ENCODE results near the gene TSKU. TPM values are rescaled to one million over a fixed set of nuclear protein-coding genes. Genes with fewer than 3 reads are reported as not detected.
"Not testable (repeated sequence)": the region's sequence is repeated elsewhere in the genome, so short reads cannot be mapped to it uniquely, and the experiment has no call there.

The TSKU gene
- polyA plus RNA-seq, 3 donors = 19.9 to 32.0 (median 24.5) TPM

DNA sequence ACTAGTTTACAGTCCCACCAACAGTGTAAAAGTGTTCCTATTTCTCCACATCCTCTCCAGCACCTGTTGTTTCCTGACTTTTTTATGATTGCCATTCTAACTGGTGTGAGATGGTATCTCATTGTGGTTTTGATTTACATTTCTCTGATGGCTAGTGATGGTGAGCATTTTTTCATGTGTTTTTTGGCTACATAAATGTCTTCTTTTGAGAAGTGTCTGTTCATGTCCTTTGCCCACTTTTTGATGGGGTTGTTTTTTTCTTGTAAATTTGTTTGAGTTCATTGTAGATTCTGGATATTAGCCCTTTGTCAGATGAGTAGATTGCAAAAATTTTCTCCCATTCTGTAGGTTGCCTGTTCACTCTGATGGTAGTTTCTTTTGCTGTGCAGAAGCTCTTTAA, 43.8 kb downstream of the TSKU start:
- not testable (repeated sequence) for DNase-seq (ENCODE audit: extremely low read depth in 1 of 11, low read depth in 9 of 11, low spot score in 4 of 11)

DNA sequence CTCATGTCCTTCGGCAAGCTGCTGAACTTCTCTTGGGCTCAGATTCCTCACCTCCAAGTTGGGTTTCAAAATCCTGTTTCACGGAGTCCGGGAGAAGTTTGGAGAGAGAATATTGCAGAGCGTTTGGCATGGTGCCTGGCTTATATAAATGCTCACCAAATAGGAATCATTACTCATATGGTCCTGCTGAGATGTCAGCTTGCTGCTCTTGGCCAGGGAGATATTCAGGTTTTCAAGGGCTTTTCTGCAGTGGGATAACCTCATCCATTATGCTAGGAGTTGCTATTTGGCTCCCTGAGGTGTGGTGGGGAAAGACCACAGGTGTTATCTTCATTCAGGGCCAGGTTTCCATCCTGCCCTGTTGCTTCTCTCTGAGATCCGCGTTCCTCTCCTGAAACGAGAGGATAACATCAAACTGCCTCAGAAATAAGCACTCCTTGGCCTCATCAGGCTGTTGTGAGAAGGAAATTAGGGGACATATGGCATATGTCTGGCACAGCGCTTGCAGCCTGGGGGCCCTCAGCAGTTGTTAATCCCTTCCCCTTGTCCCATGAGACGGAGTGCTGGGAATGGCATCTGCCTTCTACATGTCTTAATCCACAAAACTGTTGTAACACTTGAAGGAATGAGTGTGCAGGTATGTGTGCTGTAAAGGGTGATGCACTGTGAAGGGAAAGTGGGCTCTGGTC, 47.6 kb downstream of the TSKU start:
- DNase-seq (ENCODE audit: extremely low read depth in 1 of 11, low read depth in 9 of 11, low spot score in 4 of 11) = no peak

DNA sequence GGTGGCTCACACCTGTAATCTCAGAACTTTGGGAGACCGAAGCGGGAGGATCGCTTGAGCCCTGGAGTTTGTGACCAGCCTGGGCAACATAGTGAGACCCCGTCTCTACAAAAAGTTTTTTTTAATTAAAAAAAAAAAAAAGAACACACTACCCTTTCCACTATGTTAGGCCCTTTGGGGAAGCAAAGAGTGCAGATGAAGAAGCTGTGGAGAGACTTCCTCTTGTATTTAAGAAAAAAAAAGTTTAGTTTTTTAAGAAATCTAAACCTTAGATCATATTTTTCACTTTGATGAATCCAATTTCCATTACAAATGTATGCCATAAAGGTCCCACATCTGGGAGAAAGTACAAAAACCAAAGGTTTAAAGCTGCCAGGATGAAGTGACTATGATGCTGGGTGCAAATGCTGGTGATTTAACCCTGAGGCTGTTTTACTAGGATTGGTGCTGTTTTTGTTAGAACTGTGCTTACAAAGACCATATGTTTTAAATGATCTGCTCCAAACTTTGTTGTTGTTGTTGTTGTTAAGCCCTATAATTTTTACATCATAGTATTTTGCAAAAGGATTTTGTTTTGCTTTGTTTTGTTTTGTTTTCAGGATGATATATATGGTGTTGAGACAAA, 48.6 kb downstream of the TSKU start:
- no peak for DNase-seq (ENCODE audit: extremely low read depth in 1 of 11, low read depth in 9 of 11, low spot score in 4 of 11)

DNA sequence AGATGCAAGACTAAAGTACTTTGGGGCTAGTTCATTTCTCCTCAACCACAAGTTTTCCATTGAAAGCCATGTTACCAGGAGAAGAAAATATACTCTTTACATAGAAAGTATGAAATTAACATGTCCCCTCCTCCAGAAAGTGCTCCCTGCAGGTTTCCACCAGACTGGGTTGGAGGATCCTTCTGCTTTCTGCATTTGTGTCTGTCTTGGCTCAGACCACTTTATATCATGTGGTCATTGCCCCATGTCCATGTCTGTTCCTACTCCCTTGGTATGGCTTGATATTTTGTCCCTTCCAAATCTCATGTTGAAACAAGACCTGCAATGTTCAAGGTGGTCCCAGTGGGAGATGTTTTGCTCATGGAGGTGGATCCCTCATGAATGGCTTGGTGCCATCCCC, 49.2 kb downstream of the TSKU start:
- DNase-seq (ENCODE audit: extremely low read depth in 1 of 11, low read depth in 9 of 11, low spot score in 4 of 11) = no peak

DNA sequence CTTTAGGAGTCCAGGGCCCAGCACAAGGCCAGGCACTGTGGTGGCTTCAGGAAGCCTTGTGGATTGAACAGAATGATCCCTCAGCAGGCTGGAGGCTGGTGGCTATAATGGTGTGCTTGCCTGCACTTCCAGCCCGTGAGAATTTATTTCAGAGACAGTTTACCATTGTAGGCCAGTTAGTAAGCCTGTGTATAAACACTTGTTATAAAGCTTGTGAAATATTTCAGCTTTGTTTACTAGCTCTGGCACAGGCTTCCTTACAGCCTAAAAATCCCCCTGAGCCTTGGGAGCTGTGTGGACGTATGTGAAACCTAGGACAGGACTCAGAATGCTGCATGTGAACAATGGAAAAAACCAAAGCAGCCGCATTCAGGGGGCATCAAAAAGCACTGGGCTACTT, 51.0 kb downstream of the TSKU start:
- DNase-seq (ENCODE audit: extremely low read depth in 1 of 11, low read depth in 9 of 11, low spot score in 4 of 11) = no peak

DNA sequence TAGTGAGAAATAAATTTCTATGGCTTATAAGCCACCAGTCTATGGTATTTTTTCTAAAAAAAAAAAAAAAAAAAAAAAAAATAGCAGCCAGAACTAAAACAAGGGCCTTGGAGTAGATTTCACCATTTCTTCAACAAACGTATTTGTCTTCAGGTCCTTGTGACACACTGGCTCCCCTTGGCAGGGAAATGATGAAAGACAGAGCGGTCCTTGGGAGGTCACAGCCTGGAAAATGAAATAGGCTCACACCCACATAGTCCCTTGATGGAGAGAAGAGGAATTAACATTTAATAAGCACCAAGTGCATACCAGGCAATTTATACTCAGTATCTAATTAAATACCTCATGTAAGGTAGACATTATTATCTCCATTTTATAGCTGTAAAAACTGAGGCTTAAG, 51.9 kb downstream of the TSKU start:
- no peak for DNase-seq (ENCODE audit: extremely low read depth in 1 of 11, low read depth in 9 of 11, low spot score in 4 of 11)

DNA sequence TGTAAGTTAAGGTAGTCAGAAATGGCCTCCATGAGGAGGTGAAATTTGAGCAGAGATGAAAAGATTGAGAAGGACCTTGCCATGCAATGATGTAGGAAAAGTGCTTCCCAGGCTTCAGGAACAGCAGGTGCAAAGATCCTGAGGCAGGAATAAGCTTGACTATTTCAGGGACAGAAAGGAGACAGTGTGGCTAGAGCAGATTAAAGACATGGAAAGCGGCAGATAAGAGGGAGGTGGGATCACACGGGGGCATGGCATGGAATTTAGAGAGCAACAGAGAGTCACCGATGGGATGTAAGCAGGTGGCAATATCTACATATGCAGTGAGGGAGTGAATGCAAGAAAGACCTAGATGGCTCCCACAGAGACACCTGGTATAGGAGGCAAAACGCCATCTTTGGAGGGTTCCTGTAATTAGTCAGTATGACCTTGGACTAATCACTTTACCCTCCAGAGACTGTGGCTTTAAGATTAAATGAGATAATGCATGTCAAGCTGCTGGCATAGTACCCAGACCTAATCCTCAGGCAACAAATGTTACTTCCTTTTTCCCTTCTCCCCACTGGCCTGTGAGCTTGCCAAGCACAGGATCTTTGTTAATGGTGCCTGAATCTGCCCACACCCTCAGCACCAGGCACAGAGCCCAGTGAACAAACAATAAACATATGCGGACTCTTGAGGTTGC, 52.9 kb downstream of the TSKU start:
- no peak for DNase-seq (ENCODE audit: extremely low read depth in 1 of 11, low read depth in 9 of 11, low spot score in 4 of 11)

DNA sequence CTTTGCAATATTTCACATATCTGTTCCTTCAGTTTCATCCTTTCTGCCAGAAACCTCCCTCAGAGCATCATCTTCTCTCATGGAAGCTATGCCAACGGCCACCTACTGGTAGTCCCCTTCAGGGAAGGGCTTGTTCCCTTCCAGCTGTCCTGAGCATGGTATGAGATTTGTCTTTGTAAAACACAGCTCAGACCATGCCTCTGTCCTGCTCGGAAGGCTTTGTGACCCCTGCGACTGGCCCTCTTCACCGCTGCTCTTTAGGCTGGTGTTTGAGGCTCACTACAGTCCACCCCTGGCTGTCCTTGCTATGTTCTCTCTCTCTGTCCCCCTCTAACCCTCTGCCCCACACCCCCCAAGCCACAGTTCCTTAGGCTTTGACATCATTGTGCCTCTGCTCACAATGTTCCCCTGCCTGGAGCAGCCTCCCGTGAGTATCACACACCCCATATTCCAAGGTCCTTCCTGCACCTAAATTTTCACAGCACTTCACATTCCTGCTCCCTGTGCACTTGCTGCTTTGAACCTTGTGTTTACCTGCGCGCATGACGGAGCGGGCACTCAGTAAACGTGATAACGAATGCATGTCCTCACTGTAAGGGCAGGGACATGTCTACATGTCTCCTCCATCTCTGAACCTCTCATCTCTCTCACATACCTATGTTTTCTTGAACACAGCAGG, 53.6 kb downstream of the TSKU start:
- no peak for DNase-seq (ENCODE audit: extremely low read depth in 1 of 11, low read depth in 9 of 11, low spot score in 4 of 11)

DNA sequence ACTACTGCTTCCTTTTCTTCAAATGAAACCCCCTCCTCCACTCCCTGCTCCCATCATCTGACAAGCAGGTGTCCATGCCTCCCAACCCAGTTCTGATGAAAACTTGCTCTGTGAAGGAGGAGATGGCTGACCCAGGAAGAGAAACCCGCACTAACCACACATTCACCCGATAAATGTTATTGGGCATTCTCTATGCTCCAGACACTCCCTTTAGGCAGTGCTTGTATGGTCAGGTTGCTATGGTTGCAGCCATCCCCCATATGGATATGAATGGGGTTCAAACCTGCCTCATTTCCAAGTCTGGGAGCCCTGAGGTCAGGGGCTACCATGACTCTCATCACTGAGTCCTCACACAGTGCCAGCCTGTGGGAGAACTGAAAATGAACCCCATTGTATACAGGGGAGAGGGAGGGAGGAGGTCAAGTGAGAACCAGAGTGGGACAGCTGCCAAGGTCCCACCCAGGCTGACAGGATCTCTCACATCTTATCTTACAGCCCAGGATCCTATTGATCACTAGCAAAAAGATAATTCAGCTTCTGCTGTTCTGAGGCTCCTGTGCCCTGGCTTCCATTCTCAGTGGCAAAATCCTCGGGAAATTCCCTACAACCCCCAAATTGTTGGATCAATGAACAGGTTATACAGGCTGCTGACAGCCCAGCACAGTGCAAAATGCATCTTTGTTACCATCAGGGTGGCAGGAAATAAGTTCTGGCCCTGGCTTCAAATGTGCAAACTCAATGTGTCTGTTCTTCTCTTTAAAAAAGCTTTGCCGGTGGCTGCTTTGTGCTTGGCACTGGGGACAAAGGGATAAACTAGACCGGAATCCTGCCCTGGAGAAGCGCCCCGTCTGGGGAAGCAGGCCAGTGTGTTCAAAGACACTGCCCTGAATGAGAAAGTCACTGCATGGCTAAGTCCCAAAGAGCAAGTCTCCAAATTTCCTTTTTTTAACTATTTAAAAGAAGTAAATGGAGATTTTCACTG, 54.8 kb downstream of the TSKU start:
- DNase-seq (ENCODE audit: extremely low read depth in 1 of 11, low read depth in 9 of 11, low spot score in 4 of 11) = no peak

DNA sequence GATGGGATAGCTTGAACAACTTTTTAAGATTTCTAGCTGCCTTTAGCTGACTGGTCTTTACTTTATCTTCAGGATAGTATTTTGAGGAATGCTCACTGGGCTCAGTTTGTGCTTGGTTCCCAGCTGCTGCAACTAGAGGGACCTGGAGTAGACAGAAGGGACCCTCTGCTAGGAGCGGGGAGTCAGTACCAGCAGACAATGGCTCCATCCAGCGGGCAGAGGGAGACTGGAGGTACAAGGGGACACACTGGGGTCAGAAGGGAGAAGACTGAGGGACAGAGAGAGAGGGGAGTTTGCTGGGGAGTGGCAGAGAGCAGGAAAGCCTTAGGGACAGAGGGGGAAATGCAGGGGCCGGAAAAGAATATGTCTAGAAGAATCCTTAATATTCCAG, 55.5 kb downstream of the TSKU start:
- no peak for DNase-seq (ENCODE audit: extremely low read depth in 1 of 11, low read depth in 9 of 11, low spot score in 4 of 11)

DNA sequence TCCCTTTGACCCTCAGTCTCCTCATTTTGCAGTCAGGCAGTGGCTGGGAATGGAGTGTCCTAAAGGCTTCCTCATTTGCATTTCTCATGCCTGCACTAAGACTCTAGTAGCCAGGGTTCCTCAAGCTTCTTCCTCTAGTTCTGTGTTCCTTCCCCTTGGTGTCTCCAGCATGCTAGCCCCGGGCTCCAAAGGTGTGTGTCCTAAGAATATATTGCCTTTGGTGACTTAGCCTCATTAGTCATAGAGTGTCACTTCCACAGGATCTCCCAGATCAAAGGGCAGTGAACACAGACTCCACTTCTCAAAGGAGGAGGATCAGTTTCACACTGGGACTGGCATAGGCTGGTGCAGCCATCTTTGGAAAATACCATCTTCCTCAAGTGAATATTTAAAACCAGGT, 56.2 kb downstream of the TSKU start:
- DNase-seq (ENCODE audit: extremely low read depth in 1 of 11, low read depth in 9 of 11, low spot score in 4 of 11) = no peak

DNA sequence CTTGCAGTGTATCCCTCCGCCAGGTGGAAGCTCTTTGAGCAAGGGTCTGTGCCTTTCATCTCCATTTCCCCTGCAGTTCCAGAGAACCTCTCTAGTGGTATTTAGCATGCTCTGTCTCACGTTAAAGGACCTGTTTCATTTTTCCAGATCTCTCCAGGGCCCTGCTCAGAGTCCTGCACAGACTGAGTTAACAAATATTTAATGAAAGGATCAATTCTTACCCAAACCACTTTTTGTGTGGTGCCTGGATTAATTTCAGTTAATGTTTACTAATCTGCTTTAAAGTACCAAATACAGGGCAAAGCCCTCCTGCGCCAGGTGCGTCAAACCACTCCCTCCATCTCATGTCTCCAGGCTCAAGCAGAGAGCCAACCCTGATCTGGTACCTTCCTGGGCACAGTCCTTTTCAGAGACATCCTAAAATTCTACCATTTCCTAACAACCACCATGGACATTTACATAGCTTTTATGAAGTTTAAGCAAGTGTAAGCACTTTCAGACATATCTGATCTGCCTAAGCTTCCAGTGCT, 58.8 kb downstream of the TSKU start:
- DNase-seq (ENCODE audit: extremely low read depth in 1 of 11, low read depth in 9 of 11, low spot score in 4 of 11) = no peak

DNA sequence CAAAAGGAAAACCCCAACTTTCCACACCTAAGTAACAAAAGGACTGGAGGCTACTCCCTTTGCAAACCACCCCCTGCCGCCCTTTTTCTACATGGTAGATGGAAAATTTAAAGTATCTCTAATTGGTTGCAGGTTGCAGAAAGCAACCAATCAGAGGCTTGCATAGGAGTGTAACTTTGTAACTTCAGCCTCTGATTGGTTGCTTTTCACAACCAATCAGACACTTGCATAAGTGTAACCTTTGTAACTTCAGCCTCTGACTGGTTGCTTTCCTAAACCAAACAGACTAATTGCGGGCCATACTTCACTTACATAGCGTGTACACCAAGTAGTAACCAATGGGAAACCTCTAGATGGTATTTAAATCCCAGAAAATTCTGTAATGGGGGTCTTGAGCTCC, 60.8 kb downstream of the TSKU start:
- DNase-seq (ENCODE audit: extremely low read depth in 1 of 11, low read depth in 9 of 11, low spot score in 4 of 11) = no peak

DNA sequence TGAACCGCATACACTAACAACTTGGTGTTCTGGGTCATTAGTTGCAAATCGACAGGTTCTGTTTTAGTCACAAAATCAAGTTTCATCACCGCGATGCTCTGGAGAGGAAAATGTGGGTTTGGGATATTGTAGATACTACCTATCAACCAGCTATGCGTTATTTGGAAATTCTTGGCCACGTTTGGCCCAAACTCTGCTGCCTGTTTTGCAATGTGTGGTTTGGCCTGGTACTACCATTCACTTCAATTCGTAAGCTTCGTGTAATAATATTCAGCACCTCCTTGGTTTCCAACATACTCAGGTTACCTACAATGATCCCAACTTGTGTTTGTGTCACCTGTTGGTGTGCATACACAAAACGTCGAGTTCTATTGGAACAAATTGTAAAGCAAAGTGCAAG, 61.4 kb downstream of the TSKU start:
- DNase-seq (ENCODE audit: extremely low read depth in 1 of 11, low read depth in 9 of 11, low spot score in 4 of 11) = no peak

DNA sequence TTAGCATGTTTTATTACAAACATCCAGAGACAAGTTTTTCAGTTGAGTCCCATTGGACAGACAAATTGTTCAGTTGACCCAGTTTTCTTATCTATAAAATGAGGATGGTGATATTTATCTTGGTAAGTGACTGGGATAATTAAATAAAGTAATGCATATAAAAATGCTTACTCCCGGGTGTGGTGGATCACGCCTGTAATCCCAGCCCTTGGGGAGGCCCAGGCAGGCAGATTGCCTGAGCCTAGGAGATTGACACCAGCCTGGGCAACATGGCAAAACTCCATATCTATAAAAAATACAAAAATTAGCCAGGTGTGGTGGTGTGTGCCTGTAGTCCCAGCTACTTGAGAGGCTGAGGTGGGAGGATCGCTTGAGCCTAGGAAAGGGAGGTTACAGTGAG, 61.9 kb downstream of the TSKU start:
- no peak for DNase-seq (ENCODE audit: extremely low read depth in 1 of 11, low read depth in 9 of 11, low spot score in 4 of 11)

DNA sequence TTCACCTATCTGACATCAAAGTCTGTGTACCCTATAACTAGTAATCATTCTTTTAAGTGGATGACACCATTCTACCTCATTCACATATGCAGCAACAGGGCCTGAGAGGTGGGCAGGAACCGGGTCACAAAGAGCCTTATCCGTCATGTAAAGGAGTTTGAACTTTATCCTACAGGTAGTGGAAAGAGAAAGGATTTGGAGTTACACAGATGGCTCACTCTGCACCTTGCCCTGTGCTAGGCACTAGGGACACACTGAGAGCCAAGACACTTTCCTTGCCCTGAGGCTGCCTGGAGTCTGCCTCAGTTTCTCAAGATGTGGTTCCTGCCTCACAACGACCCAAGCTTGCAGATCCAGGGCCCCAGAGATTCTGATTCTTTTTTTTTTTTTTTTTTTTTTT, 63.3 kb downstream of the TSKU start:
- DNase-seq (ENCODE audit: extremely low read depth in 1 of 11, low read depth in 9 of 11, low spot score in 4 of 11) = no peak

All from renal cortex interstitium (tissue), 11 donors.